Dedifferentiated amniotic fluid mesenchymal stem cell (primary cell): ENCODE measurements around the gene THSD7B.

Experiments used
- DNase-seq: peaks from one replicate; pipeline ENCODE4 v3.0.0-alpha.2; 2016; ENCODE audit errors: extremely low spot score

The THSD7B gene

GRCh38 chr2:137199751-137200150 is 434.4 kb downstream of the THSD7B start:
- DNase-seq: no peak

- no peak for DNase-seq
These were observed 437.0 kb downstream of the THSD7B start for GRCh38 chr2:137202318-137202717.

GRCh38 chr2:137205324-137205723 is 440.0 kb downstream of the THSD7B start:
- no peak for DNase-seq

GRCh38 chr2:137206069-137206468 is 440.7 kb downstream of the THSD7B start:
- DNase-seq: no peak

GRCh38 chr2:137207030-137207429 is 441.7 kb downstream of the THSD7B start:
- DNase-seq: no peak

- peak; percentile 15 for DNase-seq
These were observed 443.1 kb downstream of the THSD7B start for GRCh38 chr2:137208431-137208891.

GRCh38 chr2:137210039-137210438 is 444.7 kb downstream of the THSD7B start:
- no peak for DNase-seq

GRCh38 chr2:137211761-137212160 is 446.4 kb downstream of the THSD7B start:
- DNase-seq: no peak

- DNase-seq: peak; percentile 38
These were observed 455.2 kb downstream of the THSD7B start for GRCh38 chr2:137220438-137220993.

- no peak for DNase-seq
These were observed 456.6 kb downstream of the THSD7B start for GRCh38 chr2:137221797-137222492.

- DNase-seq: no peak
These were observed 458.4 kb downstream of the THSD7B start for GRCh38 chr2:137223722-137224121.

GRCh38 chr2:137228566-137228965 is 463.2 kb downstream of the THSD7B start:
- DNase-seq: no peak

GRCh38 chr2:137229834-137230233 is 464.5 kb downstream of the THSD7B start:
- no peak for DNase-seq

- DNase-seq: no peak
These were observed 466.3 kb downstream of the THSD7B start for GRCh38 chr2:137231628-137232027.

GRCh38 chr2:137232076-137232475 is 466.7 kb downstream of the THSD7B start:
- DNase-seq: no peak

- no peak for DNase-seq
These were observed 467.7 kb downstream of the THSD7B start for GRCh38 chr2:137233091-137233490.

- DNase-seq: no peak
These were observed 471.7 kb downstream of the THSD7B start for GRCh38 chr2:137237055-137237454.

GRCh38 chr2:137238065-137238464 is 472.7 kb downstream of the THSD7B start:
- no peak for DNase-seq

- no peak for DNase-seq
These were observed 484.3 kb downstream of the THSD7B start for GRCh38 chr2:137249463-137250130.

GRCh38 chr2:137250401-137250800 is 485.1 kb downstream of the THSD7B start:
- no peak for DNase-seq

- no peak for DNase-seq
These were observed 485.7 kb downstream of the THSD7B start for GRCh38 chr2:137251045-137251444.

- DNase-seq: no peak
These were observed 487.6 kb downstream of the THSD7B start for GRCh38 chr2:137252934-137253333.

GRCh38 chr2:137254052-137254451 is 488.7 kb downstream of the THSD7B start:
- DNase-seq: no peak
